Measurements from ENCODE around the gene CLEC18B.

GRCh38 chr16:74448990-74449389 lies 27.7 kb upstream of the CLEC18B start:
- no peak for TF ChIP-seq CTCF (IDR thresholded peaks at IDR 0.05; ENCODE audit: low read depth, low read length)
- no peak for TF ChIP-seq MYC (IDR thresholded peaks at IDR 0.05; ENCODE audit: low read depth, low read length)

Measured in NB4 (cell line).